Astrocyte (in vitro differentiated cells and primary cell): Measurements from ENCODE around the gene KCNMB2. TPM values are rescaled to one million over a fixed set of nuclear protein-coding genes. Genes with fewer than 3 reads are reported as not detected.

Experiments used
- DNase-seq: peaks from one replicate; pipeline ENCODE4 v3.0.0-alpha.2; 2010; ENCODE audit warnings: low read depth
- FAIRE-seq: peaks from 2 replicates; lab custom pipeline; 2011; peaks lifted over from hg19 to GRCh38; lab: Jason Lieb, UNC
- H2AFZ ChIP-seq: 2 replicates; pipeline ENCODE4 v1.6.0; 2012; ENCODE audit warnings: low read depth, low read length, inconsistent platforms
- H3K27ac ChIP-seq: 2 replicates; pipeline ENCODE4 v1.5.1; 2011; ENCODE audit warnings: low read depth, low read length, inconsistent platforms
- H3K27me3 ChIP-seq: 2 replicates; pipeline ENCODE4 v1.6.0; 2011; ENCODE audit warnings: low read length, inconsistent platforms; ENCODE audit not compliant: insufficient read depth
- H3K36me3 ChIP-seq: 2 replicates; pipeline ENCODE4 v1.5.1; 2011; ENCODE audit warnings: low read length, inconsistent platforms; ENCODE audit not compliant: insufficient read depth
- H3K4me1 ChIP-seq: 2 replicates; pipeline ENCODE4 v1.5.1; 2011; ENCODE audit warnings: low read length, inconsistent platforms; ENCODE audit not compliant: insufficient read depth
- H3K4me2 ChIP-seq: 2 replicates; pipeline ENCODE4 v1.6.0; 2012; ENCODE audit warnings: low read length, inconsistent platforms
- H3K4me3 ChIP-seq: 2 replicates; pipeline ENCODE4 v1.5.1; 2011; ENCODE audit warnings: low read depth, mild to moderate bottlenecking, low read length, inconsistent platforms; ENCODE audit not compliant: insufficient read depth
- H3K79me2 ChIP-seq: 2 replicates; pipeline ENCODE4 v1.6.0; 2012; ENCODE audit warnings: mild to moderate bottlenecking, low read length, inconsistent platforms; ENCODE audit not compliant: insufficient read depth
- H3K9ac ChIP-seq: 2 replicates; pipeline ENCODE4 v1.6.0; 2012; ENCODE audit warnings: mild to moderate bottlenecking, low read length, inconsistent platforms
- H3K9me3 ChIP-seq: 2 replicates; pipeline ENCODE4 v1.5.1; 2012; ENCODE audit warnings: low read depth, mild to moderate bottlenecking, low read length, inconsistent platforms; ENCODE audit not compliant: insufficient read depth
- H4K20me1 ChIP-seq: 2 replicates; pipeline ENCODE4 v1.6.0; 2012; ENCODE audit warnings: low read length, inconsistent platforms; ENCODE audit not compliant: insufficient read depth
- H3K27ac Mint-ChIP-seq: one replicate; pipeline ENCODE4 v1.8.0; 2021; ENCODE audit warnings: mild to moderate bottlenecking, mixed read lengths; ENCODE audit not compliant: unreplicated experiment
- H3K27me3 Mint-ChIP-seq: one replicate; pipeline ENCODE4 v1.8.0; 2021; ENCODE audit warnings: low read depth, mixed read lengths; ENCODE audit not compliant: unreplicated experiment
- H3K36me3 Mint-ChIP-seq: one replicate; pipeline ENCODE4 v1.8.0; 2021; ENCODE audit warnings: low read depth, mixed read lengths; ENCODE audit not compliant: unreplicated experiment
- H3K4me1 Mint-ChIP-seq: one replicate; pipeline ENCODE4 v1.8.0; 2021; ENCODE audit warnings: low read depth, mixed read lengths; ENCODE audit not compliant: unreplicated experiment
- H3K4me3 Mint-ChIP-seq: one replicate; pipeline ENCODE4 v1.8.0; 2021; ENCODE audit warnings: mild to moderate bottlenecking, moderate library complexity, mixed read lengths; ENCODE audit not compliant: unreplicated experiment
- H3K9me3 Mint-ChIP-seq: one replicate; pipeline ENCODE4 v1.8.0; 2021; ENCODE audit warnings: mild to moderate bottlenecking, mixed read lengths; ENCODE audit not compliant: unreplicated experiment
- EZH2 ChIP-seq: IDR thresholded peaks from 2 replicates; pipeline ENCODE4 v1.6.1; 2012; ENCODE audit warnings: mild to moderate bottlenecking, low read length, inconsistent platforms; ENCODE audit not compliant: insufficient read depth
- total RNA-seq: library from RNA; stranded (reverse); gene quantifications from 2 replicates; pipeline ENCODE4 v1.2.1, GENCODE V29; 2021
- TF ChIP-seq, protein P1 (sequence below): IDR thresholded peaks from 2 replicates; pipeline ENCODE4 v1.5.1; 2011; ENCODE audit warnings: low read depth, mild to moderate bottlenecking, inconsistent platforms, low read length, moderate library complexity; ENCODE audit not compliant: insufficient read depth

The KCNMB2 gene
- total RNA-seq, 1 donor from 2014 or later: not detected

DNA sequence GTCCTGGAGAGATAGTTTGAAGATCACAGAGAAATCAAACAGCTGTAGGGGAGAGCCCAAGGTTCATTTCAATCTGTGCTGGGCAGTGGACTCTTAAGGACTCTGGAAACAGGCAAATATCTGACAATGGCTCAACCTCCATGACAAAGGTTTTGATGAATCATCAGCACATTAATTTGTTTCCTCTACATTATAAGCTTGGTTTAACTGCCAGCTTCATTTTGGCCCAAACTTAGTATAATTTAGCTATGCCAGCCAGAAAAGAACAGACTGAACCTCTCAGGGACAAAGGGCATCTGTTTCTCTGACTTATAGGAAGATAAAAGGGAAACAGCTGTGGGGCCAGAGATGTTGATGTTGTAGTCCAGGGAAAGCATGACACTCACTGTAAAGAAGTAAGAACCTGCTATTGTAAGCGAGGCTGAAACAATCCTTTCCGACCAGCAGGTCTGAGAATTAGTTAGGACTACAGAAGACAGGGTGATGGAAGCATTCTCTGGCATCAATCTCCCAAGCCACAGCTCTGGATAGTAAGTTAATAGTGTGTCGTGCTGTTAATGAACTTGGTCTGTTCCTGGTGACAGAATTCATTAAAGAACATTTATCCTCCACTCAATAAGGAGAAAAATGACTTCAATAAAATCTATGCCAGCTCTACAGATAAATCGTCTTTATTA is 110.1 kb downstream of the KCNMB2 start:
- Histone ChIP-seq H3K79me2 (no peaks in the 10 kb centered on the region), H3K4me1 (no peaks in the 10 kb centered on the region), H3K27me3 (no peaks in the 10 kb centered on the region), H2AFZ (no peak overlapping the region), H3K36me3 (no peaks in the 10 kb centered on the region), H3K9ac (no peak overlapping the region), H3K4me3 (no peak overlapping the region), H3K27ac (no peak overlapping the region), H4K20me1 (no peaks in the 10 kb centered on the region), H3K9me3 (no peaks in the 10 kb centered on the region), H3K4me2 (no peak overlapping the region)
- no peaks in the 10 kb centered on the region for H3K27me3 Mint-ChIP-seq
- FAIRE-seq (no peak), DNase-seq (no peak)
- H3K36me3 Mint-ChIP-seq: no peaks in the 10 kb centered on the region
- no peak overlapping the region for H3K4me3 Mint-ChIP-seq
- TF ChIP-seq, protein P1, sequence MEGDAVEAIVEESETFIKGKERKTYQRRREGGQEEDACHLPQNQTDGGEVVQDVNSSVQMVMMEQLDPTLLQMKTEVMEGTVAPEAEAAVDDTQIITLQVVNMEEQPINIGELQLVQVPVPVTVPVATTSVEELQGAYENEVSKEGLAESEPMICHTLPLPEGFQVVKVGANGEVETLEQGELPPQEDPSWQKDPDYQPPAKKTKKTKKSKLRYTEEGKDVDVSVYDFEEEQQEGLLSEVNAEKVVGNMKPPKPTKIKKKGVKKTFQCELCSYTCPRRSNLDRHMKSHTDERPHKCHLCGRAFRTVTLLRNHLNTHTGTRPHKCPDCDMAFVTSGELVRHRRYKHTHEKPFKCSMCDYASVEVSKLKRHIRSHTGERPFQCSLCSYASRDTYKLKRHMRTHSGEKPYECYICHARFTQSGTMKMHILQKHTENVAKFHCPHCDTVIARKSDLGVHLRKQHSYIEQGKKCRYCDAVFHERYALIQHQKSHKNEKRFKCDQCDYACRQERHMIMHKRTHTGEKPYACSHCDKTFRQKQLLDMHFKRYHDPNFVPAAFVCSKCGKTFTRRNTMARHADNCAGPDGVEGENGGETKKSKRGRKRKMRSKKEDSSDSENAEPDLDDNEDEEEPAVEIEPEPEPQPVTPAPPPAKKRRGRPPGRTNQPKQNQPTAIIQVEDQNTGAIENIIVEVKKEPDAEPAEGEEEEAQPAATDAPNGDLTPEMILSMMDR: no peak
- no peak for TF ChIP-seq EZH2
- peaks cover 9% of the 10 kb centered on the region for H3K9me3 Mint-ChIP-seq
- no peak overlapping the region for H3K27ac Mint-ChIP-seq
- H3K4me1 Mint-ChIP-seq: no peaks in the 10 kb centered on the region

DNA sequence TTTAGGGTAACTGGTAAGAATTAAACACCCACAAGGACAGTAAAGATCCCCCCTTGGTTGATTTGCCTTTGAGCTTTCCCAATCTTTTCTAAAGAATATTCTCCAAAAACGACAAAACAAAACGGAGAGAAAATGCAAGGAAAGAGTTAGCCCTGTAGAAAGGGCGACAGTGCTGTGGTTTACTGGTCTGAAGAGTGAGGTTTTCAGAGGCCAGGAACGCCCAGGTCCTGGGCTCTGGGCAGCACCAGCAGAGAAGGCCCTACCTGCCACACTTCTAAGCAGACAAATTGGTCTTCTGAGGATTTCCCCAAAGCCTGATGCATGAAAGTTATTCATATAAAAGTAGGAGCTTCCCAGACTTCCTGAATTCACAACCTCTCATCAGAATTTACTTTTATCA is 119.3 kb downstream of the KCNMB2 start:
- Histone ChIP-seq H2AFZ (no peak overlapping the region), H3K79me2 (no peaks in the 10 kb centered on the region), H3K4me2 (no peak overlapping the region), H3K4me1 (no peaks in the 10 kb centered on the region), H3K27me3 (no peaks in the 10 kb centered on the region), H4K20me1 (no peaks in the 10 kb centered on the region), H3K4me3 (no peak overlapping the region), H3K36me3 (no peaks in the 10 kb centered on the region), H3K9ac (no peak overlapping the region), H3K9me3 (no peaks in the 10 kb centered on the region), H3K27ac (no peak overlapping the region)
- Mint-ChIP-seq H3K27ac (no peak overlapping the region), H3K4me3 (no peak overlapping the region), H3K27me3 (no peaks in the 10 kb centered on the region), H3K36me3 (no peaks in the 10 kb centered on the region), H3K4me1 (no peaks in the 10 kb centered on the region), H3K9me3 (peaks cover 7% of the 10 kb centered on the region)
- FAIRE-seq: no peak
- no peak for TF ChIP-seq EZH2
- TF ChIP-seq, protein P1: no peak
- DNase-seq: no peak

DNA sequence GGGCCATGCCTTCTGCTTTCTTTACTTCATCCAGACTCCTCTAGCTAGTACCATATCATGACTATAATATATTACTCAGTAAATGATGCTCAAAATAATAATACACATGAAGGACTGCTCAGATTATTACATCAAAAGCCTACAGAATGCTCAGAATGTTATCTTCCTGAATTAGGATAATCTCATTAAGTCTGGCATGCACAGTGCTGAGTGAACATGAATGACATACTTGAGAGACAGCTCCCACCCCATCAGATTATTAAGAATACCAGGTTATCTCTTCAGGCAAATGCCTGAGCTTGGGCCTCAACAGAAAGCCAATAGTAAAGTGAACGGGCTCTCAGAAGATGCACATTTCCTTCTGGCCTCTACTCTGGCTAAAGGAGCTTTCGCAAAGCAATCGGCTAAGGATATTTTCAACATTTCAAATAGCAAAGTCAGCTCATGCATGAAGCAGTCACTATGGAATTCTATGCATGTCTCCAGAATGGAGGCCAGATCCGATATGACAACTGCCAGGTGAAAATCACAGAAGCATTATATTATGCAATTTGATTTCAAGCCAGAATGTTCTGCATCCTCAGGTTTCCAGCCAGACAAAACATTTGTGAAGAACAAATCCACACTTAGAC is 122.6 kb downstream of the KCNMB2 start:
- no peak for FAIRE-seq
- Mint-ChIP-seq H3K36me3 (no peaks in the 10 kb centered on the region), H3K9me3 (no peaks in the 10 kb centered on the region), H3K27me3 (no peaks in the 10 kb centered on the region), H3K27ac (no peak overlapping the region), H3K4me1 (peaks cover 4% of the 10 kb centered on the region), H3K4me3 (no peak overlapping the region)
- no peaks in the 10 kb centered on the region for H4K20me1 ChIP-seq
- H3K9ac ChIP-seq: no peak overlapping the region
- no peak overlapping the region for H3K4me3 ChIP-seq
- H3K9me3 ChIP-seq: no peaks in the 10 kb centered on the region
- no peaks in the 10 kb centered on the region for H3K79me2 ChIP-seq
- H3K27me3 ChIP-seq: no peaks in the 10 kb centered on the region
- H2AFZ ChIP-seq: no peak overlapping the region
- no peak overlapping the region for H3K4me2 ChIP-seq
- no peaks in the 10 kb centered on the region for H3K4me1 ChIP-seq
- TF ChIP-seq, protein P1: no peak
- no peak for TF ChIP-seq EZH2
- no peak for DNase-seq
- no peak overlapping the region for H3K27ac ChIP-seq
- no peaks in the 10 kb centered on the region for H3K36me3 ChIP-seq
